ENCODE results near the gene TMEM147. TPM values are rescaled to one million over a fixed set of nuclear protein-coding genes. Genes with fewer than 3 reads are reported as not detected.

TMEM147 gene
- total and polyA plus RNA-seq, 4 donors, result 18.1 to 97.4 (median 44.7) TPM

DNA sequence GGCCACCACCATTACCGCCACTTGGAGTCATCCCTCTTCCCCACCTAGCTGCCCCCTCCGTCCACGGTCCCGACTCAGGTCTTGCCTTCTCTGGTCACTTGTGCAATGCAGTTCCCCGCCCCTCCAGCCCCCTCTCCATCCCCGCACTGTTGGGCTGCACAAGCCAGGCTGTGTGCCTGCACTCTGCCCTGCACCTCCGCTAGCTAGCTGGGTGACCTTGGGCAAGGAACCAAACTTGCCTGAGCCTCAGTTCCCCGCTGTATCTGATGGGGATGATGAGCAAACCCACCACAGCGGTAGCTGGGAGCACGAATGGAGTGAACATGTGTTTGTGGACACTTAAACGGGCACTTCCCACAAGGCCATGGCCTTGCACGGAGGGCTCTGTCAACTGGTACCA, 5.6 kb upstream of the TMEM147 start:
- TF ChIP-seq, protein P1, sequence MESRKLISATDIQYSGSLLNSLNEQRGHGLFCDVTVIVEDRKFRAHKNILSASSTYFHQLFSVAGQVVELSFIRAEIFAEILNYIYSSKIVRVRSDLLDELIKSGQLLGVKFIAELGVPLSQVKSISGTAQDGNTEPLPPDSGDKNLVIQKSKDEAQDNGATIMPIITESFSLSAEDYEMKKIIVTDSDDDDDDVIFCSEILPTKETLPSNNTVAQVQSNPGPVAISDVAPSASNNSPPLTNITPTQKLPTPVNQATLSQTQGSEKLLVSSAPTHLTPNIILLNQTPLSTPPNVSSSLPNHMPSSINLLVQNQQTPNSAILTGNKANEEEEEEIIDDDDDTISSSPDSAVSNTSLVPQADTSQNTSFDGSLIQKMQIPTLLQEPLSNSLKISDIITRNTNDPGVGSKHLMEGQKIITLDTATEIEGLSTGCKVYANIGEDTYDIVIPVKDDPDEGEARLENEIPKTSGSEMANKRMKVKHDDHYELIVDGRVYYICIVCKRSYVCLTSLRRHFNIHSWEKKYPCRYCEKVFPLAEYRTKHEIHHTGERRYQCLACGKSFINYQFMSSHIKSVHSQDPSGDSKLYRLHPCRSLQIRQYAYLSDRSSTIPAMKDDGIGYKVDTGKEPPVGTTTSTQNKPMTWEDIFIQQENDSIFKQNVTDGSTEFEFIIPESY (IDR thresholded peaks at IDR 0.05), result no peak
- TF ChIP-seq SP1 (IDR thresholded peaks at IDR 0.05) (no peak), RAD21 (IDR thresholded peaks at IDR 0.05) (no peak), FOXA1 (IDR thresholded peaks at IDR 0.05) (no peak), GABPA (IDR thresholded peaks at IDR 0.05 in 1 of 2, conservative IDR thresholded peaks at IDR 0.05 in 1 of 2) (no peak), NR2F2 (IDR thresholded peaks at IDR 0.05) (no peak), EGR1 (IDR thresholded peaks at IDR 0.05; ENCODE audit: low read depth in 2 of 2) (no peak)
- TF ChIP-seq, protein P2, sequence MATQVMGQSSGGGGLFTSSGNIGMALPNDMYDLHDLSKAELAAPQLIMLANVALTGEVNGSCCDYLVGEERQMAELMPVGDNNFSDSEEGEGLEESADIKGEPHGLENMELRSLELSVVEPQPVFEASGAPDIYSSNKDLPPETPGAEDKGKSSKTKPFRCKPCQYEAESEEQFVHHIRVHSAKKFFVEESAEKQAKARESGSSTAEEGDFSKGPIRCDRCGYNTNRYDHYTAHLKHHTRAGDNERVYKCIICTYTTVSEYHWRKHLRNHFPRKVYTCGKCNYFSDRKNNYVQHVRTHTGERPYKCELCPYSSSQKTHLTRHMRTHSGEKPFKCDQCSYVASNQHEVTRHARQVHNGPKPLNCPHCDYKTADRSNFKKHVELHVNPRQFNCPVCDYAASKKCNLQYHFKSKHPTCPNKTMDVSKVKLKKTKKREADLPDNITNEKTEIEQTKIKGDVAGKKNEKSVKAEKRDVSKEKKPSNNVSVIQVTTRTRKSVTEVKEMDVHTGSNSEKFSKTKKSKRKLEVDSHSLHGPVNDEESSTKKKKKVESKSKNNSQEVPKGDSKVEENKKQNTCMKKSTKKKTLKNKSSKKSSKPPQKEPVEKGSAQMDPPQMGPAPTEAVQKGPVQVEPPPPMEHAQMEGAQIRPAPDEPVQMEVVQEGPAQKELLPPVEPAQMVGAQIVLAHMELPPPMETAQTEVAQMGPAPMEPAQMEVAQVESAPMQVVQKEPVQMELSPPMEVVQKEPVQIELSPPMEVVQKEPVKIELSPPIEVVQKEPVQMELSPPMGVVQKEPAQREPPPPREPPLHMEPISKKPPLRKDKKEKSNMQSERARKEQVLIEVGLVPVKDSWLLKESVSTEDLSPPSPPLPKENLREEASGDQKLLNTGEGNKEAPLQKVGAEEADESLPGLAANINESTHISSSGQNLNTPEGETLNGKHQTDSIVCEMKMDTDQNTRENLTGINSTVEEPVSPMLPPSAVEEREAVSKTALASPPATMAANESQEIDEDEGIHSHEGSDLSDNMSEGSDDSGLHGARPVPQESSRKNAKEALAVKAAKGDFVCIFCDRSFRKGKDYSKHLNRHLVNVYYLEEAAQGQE (IDR thresholded peaks at IDR 0.05), result no peak
- TF ChIP-seq, protein P3, sequence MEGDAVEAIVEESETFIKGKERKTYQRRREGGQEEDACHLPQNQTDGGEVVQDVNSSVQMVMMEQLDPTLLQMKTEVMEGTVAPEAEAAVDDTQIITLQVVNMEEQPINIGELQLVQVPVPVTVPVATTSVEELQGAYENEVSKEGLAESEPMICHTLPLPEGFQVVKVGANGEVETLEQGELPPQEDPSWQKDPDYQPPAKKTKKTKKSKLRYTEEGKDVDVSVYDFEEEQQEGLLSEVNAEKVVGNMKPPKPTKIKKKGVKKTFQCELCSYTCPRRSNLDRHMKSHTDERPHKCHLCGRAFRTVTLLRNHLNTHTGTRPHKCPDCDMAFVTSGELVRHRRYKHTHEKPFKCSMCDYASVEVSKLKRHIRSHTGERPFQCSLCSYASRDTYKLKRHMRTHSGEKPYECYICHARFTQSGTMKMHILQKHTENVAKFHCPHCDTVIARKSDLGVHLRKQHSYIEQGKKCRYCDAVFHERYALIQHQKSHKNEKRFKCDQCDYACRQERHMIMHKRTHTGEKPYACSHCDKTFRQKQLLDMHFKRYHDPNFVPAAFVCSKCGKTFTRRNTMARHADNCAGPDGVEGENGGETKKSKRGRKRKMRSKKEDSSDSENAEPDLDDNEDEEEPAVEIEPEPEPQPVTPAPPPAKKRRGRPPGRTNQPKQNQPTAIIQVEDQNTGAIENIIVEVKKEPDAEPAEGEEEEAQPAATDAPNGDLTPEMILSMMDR (IDR thresholded peaks at IDR 0.05; ENCODE audit: low read depth, low read length, missing input control), result no peak
- TF ChIP-seq, protein P4, sequence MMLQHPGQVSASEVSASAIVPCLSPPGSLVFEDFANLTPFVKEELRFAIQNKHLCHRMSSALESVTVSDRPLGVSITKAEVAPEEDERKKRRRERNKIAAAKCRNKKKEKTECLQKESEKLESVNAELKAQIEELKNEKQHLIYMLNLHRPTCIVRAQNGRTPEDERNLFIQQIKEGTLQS (IDR thresholded peaks at IDR 0.05), result no peak
- TF ChIP-seq, protein P5, sequence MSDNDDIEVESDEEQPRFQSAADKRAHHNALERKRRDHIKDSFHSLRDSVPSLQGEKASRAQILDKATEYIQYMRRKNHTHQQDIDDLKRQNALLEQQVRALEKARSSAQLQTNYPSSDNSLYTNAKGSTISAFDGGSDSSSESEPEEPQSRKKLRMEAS (IDR thresholded peaks at IDR 0.05), result no peak
- Histone ChIP-seq H3K27ac (ENCODE audit: low read depth in 1 of 2, low read length in 2 of 2) (no peak overlapping the region), H3K4me1 (ENCODE audit: control insufficient read depth in 4 of 4, insufficient read depth in 4 of 4, low read length in 3 of 4) (peaks cover 0 to 7% (median 4%) of the 10 kb centered on the region in 4 donors), H3K27me3 (ENCODE audit: control insufficient read depth in 4 of 4, insufficient read depth in 4 of 4, low read length in 3 of 4) (no peaks in the 10 kb centered on the region), H3K9ac (ENCODE audit: low read depth in 1 of 2, low read length in 2 of 2) (no peak overlapping the region), H3K36me3 (ENCODE audit: control insufficient read depth in 4 of 4, insufficient read depth in 3 of 4, low read depth in 1 of 4, low read length in 3 of 4) (no peaks in the 10 kb centered on the region), H3K4me3 (ENCODE audit: low read depth in 1 of 3, low read length in 3 of 3) (no peak overlapping the region), H3K9me3 (ENCODE audit: control insufficient read depth in 4 of 4, low read length in 3 of 4) (no peaks in the 10 kb centered on the region)
- no peak for DNase-seq (ENCODE audit: low spot score)
- 81% methylated on average over 12 of the region's 12 CpGs for WGBS

DNA sequence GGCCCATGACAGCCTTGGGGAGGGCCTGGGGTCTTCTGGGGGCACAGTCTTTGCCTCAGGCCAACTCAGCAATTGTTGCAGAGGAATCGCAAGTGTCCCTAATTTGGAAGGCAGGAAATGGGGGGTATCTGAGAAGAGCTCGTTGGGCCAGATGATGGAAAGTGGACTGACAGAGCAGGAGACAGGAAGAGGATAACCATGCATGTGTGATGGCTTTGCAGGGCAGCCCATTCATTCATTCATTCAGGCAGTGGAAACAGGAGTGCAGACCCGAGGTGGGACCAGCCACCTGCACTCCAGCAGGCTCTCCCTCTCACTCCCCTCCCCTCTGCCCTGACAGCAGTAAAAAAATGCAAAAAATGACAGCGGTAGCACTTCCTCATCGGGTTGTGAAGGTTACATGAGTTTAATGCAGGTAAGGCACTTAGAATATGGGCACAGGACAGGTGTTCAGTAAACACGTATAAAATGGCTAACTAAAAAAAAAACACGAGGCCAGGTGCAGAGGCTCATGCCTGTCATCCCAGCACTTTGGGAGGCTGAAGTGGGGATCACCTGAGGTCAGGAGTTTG, 5.0 kb upstream of the TMEM147 start:
- no peaks in the 10 kb centered on the region for H3K9me3 ChIP-seq (ENCODE audit: control insufficient read depth in 4 of 4, low read length in 3 of 4)
- H3K27ac ChIP-seq (ENCODE audit: low read depth in 1 of 2, low read length in 2 of 2), result no peak overlapping the region
- no peak for DNase-seq (ENCODE audit: low spot score)
- H3K9ac ChIP-seq (ENCODE audit: low read depth in 1 of 2, low read length in 2 of 2), result no peak overlapping the region
- no peaks in the 10 kb centered on the region for H3K36me3 ChIP-seq (ENCODE audit: control insufficient read depth in 4 of 4, insufficient read depth in 3 of 4, low read depth in 1 of 4, low read length in 3 of 4)
- H3K4me3 ChIP-seq (ENCODE audit: low read depth in 1 of 3, low read length in 3 of 3), result no peak overlapping the region
- no peaks in the 10 kb centered on the region for H3K27me3 ChIP-seq (ENCODE audit: control insufficient read depth in 4 of 4, insufficient read depth in 4 of 4, low read length in 3 of 4)
- WGBS, result 77% methylated on average over 7 of the region's 7 CpGs
- no peak for TF ChIP-seq JUND (IDR thresholded peaks at IDR 0.05)
- TF ChIP-seq RAD21 (IDR thresholded peaks at IDR 0.05), result no peak
- no peak for TF ChIP-seq RXRA (IDR thresholded peaks at IDR 0.05)
- TF ChIP-seq, protein P4 (IDR thresholded peaks at IDR 0.05), result no peak
- peaks cover 0 to 11% (median 5%) of the 10 kb centered on the region in 4 donors for H3K4me1 ChIP-seq (ENCODE audit: control insufficient read depth in 4 of 4, insufficient read depth in 4 of 4, low read length in 3 of 4)
